Bronchial epithelial cell (primary cell): ENCODE measurements around the gene COL5A1. TPM values are rescaled to one million over a fixed set of nuclear protein-coding genes. Genes with fewer than 3 reads are reported as not detected.

Source experiments
- DNase-seq: peaks from one replicate; pipeline ENCODE4 v3.0.0-alpha.2; 2010; ENCODE audit warnings: low read depth
- FAIRE-seq: peaks from 2 replicates; lab custom pipeline; 2011; peaks lifted over from hg19 to GRCh38; lab: Jason Lieb, UNC
- H3K27me3 ChIP-seq: 2 replicates; pipeline ENCODE4 v1.5.1; 2011; ENCODE audit warnings: low read length; ENCODE audit not compliant: control insufficient read depth, insufficient read depth
- H3K36me3 ChIP-seq: 2 replicates; pipeline ENCODE4 v1.5.1; 2011; ENCODE audit warnings: low read length; ENCODE audit not compliant: control insufficient read depth, insufficient read depth
- H3K4me3 ChIP-seq: 2 replicates; pipeline ENCODE4 v1.5.1; 2011; ENCODE audit warnings: mild to moderate bottlenecking, low read depth, low read length, control low read depth
- CTCF ChIP-seq: IDR thresholded peaks from 2 replicates; pipeline ENCODE4 v1.5.1; 2011; ENCODE audit warnings: mild to moderate bottlenecking, moderate library complexity, low read length, control low read depth, inconsistent platforms; ENCODE audit not compliant: insufficient read depth, severe bottlenecking
- total RNA-seq: library from RNA; depleted of rRNA; stranded (reverse); fragments of >200 nt; gene quantifications from 2 replicates; pipeline ENCODE4 v1.2.1, GENCODE V29; 2014

Gene COL5A1
- total RNA-seq, 1 donor from 2014 or later, result 6.3 TPM

GRCh38 chr9:134688231-134688630, 46.6 kb downstream of the COL5A1 start:
- DNase-seq (no peak), FAIRE-seq (no peak)
- Histone ChIP-seq H3K27me3 (no peaks in the 10 kb centered on the region), H3K36me3 (peaks cover 1% of the 10 kb centered on the region), H3K4me3 (no peak overlapping the region)
- no peak for TF ChIP-seq CTCF

- Histone ChIP-seq H3K4me3 (no peak overlapping the region), H3K27me3 (no peaks in the 10 kb centered on the region), H3K36me3 (peaks cover 1% of the 10 kb centered on the region)
- TF ChIP-seq CTCF, result no peak
- no peak for DNase-seq
- no peak for FAIRE-seq
Observed at GRCh38 chr9:134688661-134689320, 47.2 kb downstream of the COL5A1 start.

GRCh38 chr9:134689321-134690181, 47.9 kb downstream of the COL5A1 start:
- Histone ChIP-seq H3K36me3 (peaks cover 1% of the 10 kb centered on the region), H3K4me3 (no peak overlapping the region), H3K27me3 (no peaks in the 10 kb centered on the region)
- FAIRE-seq, result no peak
- TF ChIP-seq CTCF, result peak; percentile 64
- DNase-seq, result no peak

- no peak for TF ChIP-seq CTCF
- DNase-seq, result no peak
- peaks cover 1% of the 10 kb centered on the region for H3K36me3 ChIP-seq
- H3K27me3 ChIP-seq, result no peaks in the 10 kb centered on the region
- FAIRE-seq, result no peak
- H3K4me3 ChIP-seq, result no peak overlapping the region
Observed at GRCh38 chr9:134690301-134690751, 48.7 kb downstream of the COL5A1 start.

GRCh38 chr9:134690946-134691694, 49.5 kb downstream of the COL5A1 start:
- TF ChIP-seq CTCF, result no peak
- Histone ChIP-seq H3K36me3 (peaks cover 1% of the 10 kb centered on the region), H3K27me3 (no peaks in the 10 kb centered on the region), H3K4me3 (no peak overlapping the region)
- no peak for FAIRE-seq
- no peak for DNase-seq
